HCT116 (cell line): ENCODE data around the gene KIR2DL3. TPM values are rescaled to one million over a fixed set of nuclear protein-coding genes. Genes with fewer than 3 reads are reported as not detected.

Source experiments
- ATAC-seq: fragments of 200-7000 bp; cut with Tn5 transposase; 2 replicates; pipeline ENCODE4 v1.9.1; 2020; ENCODE audit warnings: mild to moderate bottlenecking, moderate library complexity
- BruUV-seq: library from RNA; stranded (reverse); fragments of 400-500 nt; replicated peaks from 2 replicates; lab custom pipeline; 2021; lab: Mats Ljungman, UMichigan
- CTCF ChIA-PET: fragments of 300-600 bp; sonication (Branson Sonifier 250); formaldehyde crosslinking; loops from one replicate; lab custom pipeline; 2021; ENCODE audit warnings: antibody characterized with exemption; lab: Charles Lee
- POLR2A ChIA-PET: fragments of 300-600, 350-600 bp; sonication (Branson Sonifier 250); formaldehyde crosslinking; loops from one replicate; lab custom pipeline; 2021; ENCODE audit warnings: antibody characterized with exemption; lab: Charles Lee
- RAD21 ChIA-PET, 2 experiments: fragments of 300-600 bp; sonication (Branson Sonifier 250); formaldehyde crosslinking; loops; one replicate each; lab custom pipeline; 2023; ENCODE audit warnings: low total read pairs in 2 of 2; ENCODE audit not compliant: uncharacterized antibody in 2 of 2, unreplicated experiment in 2 of 2, low non-redundant PET in 1 of 2; lab: Charles Lee
- DNase-seq: peaks from one replicate; pipeline ENCODE4 v3.0.0-alpha.2; 2010; ENCODE audit warnings: low read depth, low spot score
- H2AFZ ChIP-seq: fragments of 200-600 bp; shearing (Covaris generic), sonication (generic); 2 replicates; pipeline ENCODE4 v1.6.1; 2017; ENCODE audit warnings: low read depth, mixed run types, mixed read lengths, antibody characterized with exemption, low read length; ENCODE audit not compliant: poor library complexity, severe bottlenecking
- H3K27ac ChIP-seq: 2 replicates; pipeline ENCODE4 v1.5.1; 2012; ENCODE audit warnings: low read depth, low read length
- H3K27me3 ChIP-seq: fragments of 200-600 bp; sonication (generic); 2 replicates; pipeline ENCODE4 v1.6.1; 2016; ENCODE audit warnings: mixed run types, low read length, mixed read lengths; ENCODE audit not compliant: insufficient read depth
- H3K36me3 ChIP-seq, 2 experiments: fragments of 200-500 bp in 1 of 2; fragments of 200-600 bp in 1 of 2; sonication (Bioruptor generic) in 1 of 2; sonication (generic) in 1 of 2; 2 replicates each; pipeline versions ENCODE4 v1.5.1 to v1.6.1; 2014 to 2016; ENCODE audit warnings: low read length in 2 of 2, inconsistent platforms in 1 of 2, mixed read lengths in 1 of 2, mixed run types in 1 of 2; ENCODE audit not compliant: insufficient read depth in 2 of 2, control insufficient read depth in 1 of 2
- H3K4me1 ChIP-seq, 2 experiments: fragments of 200-600 bp in 1 of 2; sonication (generic) in 1 of 2; 2 replicates each; pipeline versions ENCODE4 v1.5.1 to v1.6.1; 2012 to 2017; ENCODE audit warnings: low read length in 2 of 2, inconsistent platforms in 1 of 2, mild to moderate bottlenecking in 1 of 2, mixed read lengths in 1 of 2, mixed run types in 1 of 2, moderate library complexity in 1 of 2; ENCODE audit not compliant: insufficient read depth in 2 of 2, control insufficient read depth in 1 of 2
- H3K4me2 ChIP-seq: fragments of 200-600 bp; sonication (generic); 2 replicates; pipeline ENCODE4 v1.6.1; 2017; ENCODE audit warnings: mixed run types, low read length, mixed read lengths
- H3K4me3 ChIP-seq, 2 experiments: fragments of 200-600 bp in 1 of 2; sonication (generic) in 1 of 2; replicated peaks in 1 of 2; 2 replicates each; pipeline ENCODE4 v1.5.1; 2011 to 2016; ENCODE audit warnings: low read length in 2 of 2, control low read depth in 1 of 2, low read depth in 1 of 2, mild to moderate bottlenecking in 1 of 2, mixed read lengths in 1 of 2, mixed run types in 1 of 2
- H3K79me2 ChIP-seq: fragments of 200-600 bp; sonication (generic); 2 replicates; pipeline ENCODE4 v1.6.1; 2017; ENCODE audit warnings: mild to moderate bottlenecking, mixed run types, low read length, moderate library complexity, mixed read lengths; ENCODE audit not compliant: insufficient read depth
- H3K9ac ChIP-seq: fragments of 200-600 bp; sonication (generic); 2 replicates; pipeline ENCODE4 v1.6.1; 2016; ENCODE audit warnings: low read length, mixed read lengths
- H3K9me2 ChIP-seq: fragments of 200-600 bp; sonication (generic), shearing (Covaris generic); 2 replicates; pipeline ENCODE4 v1.6.1; 2017; ENCODE audit warnings: mixed run types, mild to moderate bottlenecking, moderate library complexity; ENCODE audit not compliant: insufficient read depth
- H3K9me3 ChIP-seq, 2 experiments: fragments of 200-500 bp in 1 of 2; fragments of 200-600 bp in 1 of 2; sonication (Bioruptor generic) in 1 of 2; sonication (generic) in 1 of 2; 2 replicates each; pipeline ENCODE4 v1.6.1; 2014 to 2017; ENCODE audit warnings: low read length in 2 of 2, mixed read lengths in 2 of 2, inconsistent platforms in 1 of 2, low read depth in 1 of 2, mild to moderate bottlenecking in 1 of 2, mixed run types in 1 of 2, moderate library complexity in 1 of 2; ENCODE audit not compliant: control insufficient read depth in 1 of 2, insufficient read depth in 1 of 2
- H4K20me1 ChIP-seq: fragments of 200-600 bp; sonication (generic), shearing (Covaris generic); 2 replicates; pipeline ENCODE4 v1.6.1; 2017; ENCODE audit warnings: mixed run types, mild to moderate bottlenecking, moderate library complexity; ENCODE audit not compliant: insufficient read depth
- ELF1 ChIP-seq: IDR thresholded peaks from 2 replicates; pipeline ENCODE4 v1.6.1; 2012; ENCODE audit warnings: low read depth, borderline replicate concordance
- EZH2 ChIP-seq: fragments of 200-600 bp; sonication (generic); IDR thresholded peaks from 2 replicates; pipeline ENCODE4 v1.6.1; 2017; ENCODE audit warnings: antibody characterized with exemption, mixed run types
- EZH2phosphoT487 ChIP-seq: fragments of 200-600 bp; IDR thresholded peaks from 2 replicates; pipeline ENCODE4 v1.6.1; 2018; ENCODE audit warnings: antibody characterized with exemption, borderline replicate concordance
- FOSL1 ChIP-seq: IDR thresholded peaks from 2 replicates; pipeline ENCODE4 v1.6.1; 2012; ENCODE audit warnings: low read depth
- JUND ChIP-seq: IDR thresholded peaks from 2 replicates; pipeline ENCODE4 v1.6.1; 2012
- POLR2A ChIP-seq: IDR thresholded peaks from 2 replicates; pipeline ENCODE4 v1.7.0; 2011; ENCODE audit warnings: borderline replicate concordance; ENCODE audit not compliant: insufficient read depth, insufficient read length; ENCODE audit errors: extremely low read depth
- POLR2AphosphoS5 ChIP-seq: IDR thresholded peaks from 2 replicates; pipeline ENCODE4 v1.6.1; 2011; ENCODE audit warnings: mild to moderate bottlenecking, low read depth, low read length, moderate library complexity
- RAD21 ChIP-seq: IDR thresholded peaks from 2 replicates; pipeline ENCODE4 v1.6.1; 2012; ENCODE audit warnings: low read depth, mild to moderate bottlenecking
- SIN3A ChIP-seq: IDR thresholded peaks from 2 replicates; pipeline ENCODE4 v1.6.1; 2012; ENCODE audit warnings: low read depth
- SP1 ChIP-seq: IDR thresholded peaks from 2 replicates; pipeline ENCODE4 v1.6.1; 2012; ENCODE audit warnings: low read depth
- SRF ChIP-seq: IDR thresholded peaks from 2 replicates; pipeline ENCODE4 v1.6.1; 2012; ENCODE audit warnings: low read depth
- TCF7L2 ChIP-seq: IDR thresholded peaks from 2 replicates; pipeline ENCODE4 v1.7.0; 2011; ENCODE audit warnings: borderline replicate concordance, inconsistent platforms; ENCODE audit not compliant: insufficient read depth, insufficient read length; ENCODE audit errors: extremely low read depth
- YY1 ChIP-seq: IDR thresholded peaks from 2 replicates; pipeline ENCODE4 v1.6.1; 2011; ENCODE audit warnings: low read length, low read depth, moderate library complexity, mild to moderate bottlenecking; ENCODE audit not compliant: insufficient replicate concordance; ENCODE audit errors: extremely low read depth
- ZFX ChIP-seq: fragments of 450-650 bp; IDR thresholded peaks from 2 replicates; pipeline ENCODE4 v1.6.1; 2017
- ZNF274 ChIP-seq: fragments of 200-500 bp; sonication (Bioruptor generic); IDR thresholded peaks from 2 replicates; pipeline ENCODE4 v1.6.1; 2014; ENCODE audit warnings: mild to moderate bottlenecking, low read depth, low read length, inconsistent platforms
- intact Hi-C: fragments of 100-400 bp; cut with micrococcal nuclease; formaldehyde crosslinking; loops from 2 replicates; pipeline ENCODE4 v1.10.0; 2022
- total RNA-seq: library from RNA; stranded (reverse); gene quantifications from one replicate; pipeline ENCODE4 v1.2.1, GENCODE V29; 2021; ENCODE audit not compliant: unreplicated experiment
- TF ChIP-seq, protein P1 (sequence below): IDR thresholded peaks from 2 replicates; pipeline ENCODE4 v1.6.1; 2012; ENCODE audit warnings: low read depth
- TF ChIP-seq, protein P2 (sequence below): IDR thresholded peaks from 2 replicates; pipeline ENCODE4 v1.6.1; 2012
- TF ChIP-seq, protein P3 (sequence below): IDR thresholded peaks from 2 replicates; pipeline ENCODE4 v1.6.1; 2012

The KIR2DL3 gene
- total RNA-seq, 1 experiment from 2014 or later: not detected

DNA sequence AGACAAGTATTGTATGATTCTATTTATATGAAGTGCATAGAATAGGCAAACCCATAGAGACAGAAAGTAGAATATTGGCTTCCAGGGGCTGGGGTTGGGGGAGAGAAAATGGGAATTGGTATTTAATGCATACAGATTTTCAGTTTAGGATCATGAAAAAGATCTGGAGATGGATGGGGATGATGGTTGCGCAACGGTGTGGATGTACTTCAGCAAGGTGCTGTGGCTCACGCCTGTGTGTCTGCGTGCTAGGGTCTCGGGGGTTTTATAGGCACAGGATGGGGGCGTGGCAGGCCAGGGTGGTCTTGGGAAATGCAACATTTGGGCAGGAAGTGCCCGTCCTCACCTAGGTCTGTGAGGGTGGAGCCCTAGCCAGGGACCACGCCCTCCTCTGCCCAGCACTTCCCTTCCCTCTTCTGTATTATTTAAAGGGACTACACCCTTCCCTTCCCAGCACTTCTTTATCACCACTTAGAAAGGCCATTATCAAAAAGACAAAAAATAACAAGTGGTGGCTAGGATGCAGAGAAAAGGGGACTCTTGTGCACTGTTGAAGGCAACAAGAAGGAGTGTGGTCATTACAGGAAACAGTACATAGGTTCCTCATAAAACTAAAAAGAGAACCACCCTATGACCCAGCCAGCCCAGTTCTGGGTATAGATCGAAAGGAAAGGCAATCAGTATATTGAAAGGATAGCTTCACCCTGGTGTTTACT, 46.6 kb upstream of the KIR2DL3 start (continued):
- TF ChIP-seq, protein P1, sequence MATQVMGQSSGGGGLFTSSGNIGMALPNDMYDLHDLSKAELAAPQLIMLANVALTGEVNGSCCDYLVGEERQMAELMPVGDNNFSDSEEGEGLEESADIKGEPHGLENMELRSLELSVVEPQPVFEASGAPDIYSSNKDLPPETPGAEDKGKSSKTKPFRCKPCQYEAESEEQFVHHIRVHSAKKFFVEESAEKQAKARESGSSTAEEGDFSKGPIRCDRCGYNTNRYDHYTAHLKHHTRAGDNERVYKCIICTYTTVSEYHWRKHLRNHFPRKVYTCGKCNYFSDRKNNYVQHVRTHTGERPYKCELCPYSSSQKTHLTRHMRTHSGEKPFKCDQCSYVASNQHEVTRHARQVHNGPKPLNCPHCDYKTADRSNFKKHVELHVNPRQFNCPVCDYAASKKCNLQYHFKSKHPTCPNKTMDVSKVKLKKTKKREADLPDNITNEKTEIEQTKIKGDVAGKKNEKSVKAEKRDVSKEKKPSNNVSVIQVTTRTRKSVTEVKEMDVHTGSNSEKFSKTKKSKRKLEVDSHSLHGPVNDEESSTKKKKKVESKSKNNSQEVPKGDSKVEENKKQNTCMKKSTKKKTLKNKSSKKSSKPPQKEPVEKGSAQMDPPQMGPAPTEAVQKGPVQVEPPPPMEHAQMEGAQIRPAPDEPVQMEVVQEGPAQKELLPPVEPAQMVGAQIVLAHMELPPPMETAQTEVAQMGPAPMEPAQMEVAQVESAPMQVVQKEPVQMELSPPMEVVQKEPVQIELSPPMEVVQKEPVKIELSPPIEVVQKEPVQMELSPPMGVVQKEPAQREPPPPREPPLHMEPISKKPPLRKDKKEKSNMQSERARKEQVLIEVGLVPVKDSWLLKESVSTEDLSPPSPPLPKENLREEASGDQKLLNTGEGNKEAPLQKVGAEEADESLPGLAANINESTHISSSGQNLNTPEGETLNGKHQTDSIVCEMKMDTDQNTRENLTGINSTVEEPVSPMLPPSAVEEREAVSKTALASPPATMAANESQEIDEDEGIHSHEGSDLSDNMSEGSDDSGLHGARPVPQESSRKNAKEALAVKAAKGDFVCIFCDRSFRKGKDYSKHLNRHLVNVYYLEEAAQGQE: no peak
- no peak for TF ChIP-seq SRF
- TF ChIP-seq SIN3A: no peak
- TF ChIP-seq, protein P2, sequence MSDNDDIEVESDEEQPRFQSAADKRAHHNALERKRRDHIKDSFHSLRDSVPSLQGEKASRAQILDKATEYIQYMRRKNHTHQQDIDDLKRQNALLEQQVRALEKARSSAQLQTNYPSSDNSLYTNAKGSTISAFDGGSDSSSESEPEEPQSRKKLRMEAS: no peak
- TF ChIP-seq POLR2A: no peak

DNA sequence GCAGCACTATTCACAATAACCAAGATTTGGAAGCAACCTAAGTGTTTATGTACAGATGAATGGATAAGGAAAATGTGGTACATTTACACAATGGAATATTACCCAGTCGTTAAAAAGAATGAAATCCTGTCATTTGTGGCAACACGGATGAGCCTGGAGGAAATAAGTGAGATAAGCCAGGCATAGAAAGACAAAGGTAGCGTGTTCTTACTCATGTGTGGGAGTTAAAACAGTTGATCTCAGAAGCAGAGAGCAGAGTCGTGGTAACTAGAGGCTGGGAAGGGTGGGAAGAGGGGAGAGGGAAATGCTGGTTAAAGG, 46.1 kb upstream of the KIR2DL3 start:
- H3K4me3 ChIP-seq: no peak overlapping the region
- no TSS peak for BruUV-seq
- H2AFZ ChIP-seq: no peak overlapping the region
- no peaks in the 10 kb centered on the region for H3K4me1 ChIP-seq
- H3K9me3 ChIP-seq: no peaks in the 10 kb centered on the region
- H3K27me3 ChIP-seq: peaks cover 35% of the 10 kb centered on the region
- intact Hi-C loops: no loop called here
- ATAC-seq (no peak), DNase-seq (no peak)
- no peak overlapping the region for H3K27ac ChIP-seq
- no peaks in the 10 kb centered on the region for H3K9me2 ChIP-seq
- no peaks in the 10 kb centered on the region for H3K36me3 ChIP-seq
- H3K4me2 ChIP-seq: no peak overlapping the region
- ChIA-PET CTCF (no interaction called here), RAD21 (no interaction called here), POLR2A (no interaction called here)
- H3K9ac ChIP-seq: no peak overlapping the region
- no peaks in the 10 kb centered on the region for H4K20me1 ChIP-seq
- no peaks in the 10 kb centered on the region for H3K79me2 ChIP-seq
- TF ChIP-seq SP1 (no peak), EZH2 (no peak), TCF7L2 (no peak), SIN3A (no peak), ZFX (no peak), SRF (no peak), ELF1 (no peak), FOSL1 (no peak), ZNF274 (no peak), YY1 (no peak), POLR2A (no peak), EZH2phosphoT487 (no peak), RAD21 (no peak), POLR2AphosphoS5 (no peak), JUND (no peak)
- TF ChIP-seq, protein P1: no peak
- TF ChIP-seq, protein P3, sequence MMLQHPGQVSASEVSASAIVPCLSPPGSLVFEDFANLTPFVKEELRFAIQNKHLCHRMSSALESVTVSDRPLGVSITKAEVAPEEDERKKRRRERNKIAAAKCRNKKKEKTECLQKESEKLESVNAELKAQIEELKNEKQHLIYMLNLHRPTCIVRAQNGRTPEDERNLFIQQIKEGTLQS: no peak
- TF ChIP-seq, protein P2: no peak
